Smooth muscle cell (in vitro differentiated cells): ENCODE data around the gene CUX1. TPM values are rescaled to one million over a fixed set of nuclear protein-coding genes. Genes with fewer than 3 reads are reported as not detected.
"Not testable (repeated sequence)": the region's sequence is repeated elsewhere in the genome, so short reads cannot be mapped to it uniquely, and the experiment has no call there.

Experiments used
- DNase-seq: peaks from one replicate; lab custom pipeline; 2025; ENCODE audit not compliant: unreplicated experiment; lab: John Stamatoyannopoulos, UW
- H2AFZ ChIP-seq: fragments of 200-600 bp; sonication (generic); 2 replicates; pipeline ENCODE4 v1.6.0; 2016; ENCODE audit warnings: antibody characterized with exemption, low read depth, mild to moderate bottlenecking
- H3F3A ChIP-seq: fragments of 200-600 bp; sonication (generic); 2 replicates; pipeline ENCODE4 v1.6.0; 2017; ENCODE audit warnings: antibody characterized with exemption, low read depth
- H3K27ac ChIP-seq: fragments of 200-600 bp; sonication (generic); 2 replicates; pipeline ENCODE4 v1.5.1; 2016; ENCODE audit warnings: low read depth, mild to moderate bottlenecking
- H3K27me3 ChIP-seq: fragments of 200-600 bp; sonication (generic); 2 replicates; pipeline ENCODE4 v1.6.1; 2016; ENCODE audit warnings: low read depth, mild to moderate bottlenecking
- H3K36me3 ChIP-seq: fragments of 200-600 bp; sonication (generic); 2 replicates; pipeline ENCODE4 v1.5.1; 2016; ENCODE audit warnings: low read depth
- H3K4me1 ChIP-seq: fragments of 200-600 bp; sonication (generic); 2 replicates; pipeline ENCODE4 v1.5.1; 2016; ENCODE audit warnings: low read depth
- H3K4me2 ChIP-seq: fragments of 200-600 bp; sonication (generic); 2 replicates; pipeline ENCODE4 v1.6.0; 2016; ENCODE audit warnings: mild to moderate bottlenecking
- H3K4me3 ChIP-seq: fragments of 200-600 bp; sonication (generic); 2 replicates; pipeline ENCODE4 v1.5.1; 2016; ENCODE audit warnings: mild to moderate bottlenecking
- H3K79me2 ChIP-seq: fragments of 200-600 bp; sonication (generic); 2 replicates; pipeline ENCODE4 v1.6.0; 2016; ENCODE audit warnings: low read depth, mild to moderate bottlenecking
- H3K9ac ChIP-seq: fragments of 200-600 bp; sonication (generic); 2 replicates; pipeline ENCODE4 v1.6.0; 2016; ENCODE audit warnings: low read depth
- H3K9me3 ChIP-seq: fragments of 200-600 bp; sonication (generic); replicated peaks from 2 replicates; pipeline ENCODE4 v1.5.1; 2016; ENCODE audit warnings: low read depth
- H4K20me1 ChIP-seq: fragments of 200-600 bp; sonication (generic); 2 replicates; pipeline ENCODE4 v1.6.0; 2016; ENCODE audit warnings: low read depth
- WGBS: methylation state at CpG from one replicate; pipeline ENCODE4 v1.1.7; 2016; ENCODE audit warnings: low lambda C conversion rate; 5-methylcytosine and 5-hydroxymethylcytosine counted together
- polyA plus RNA-seq: library from polyadenylated mRNA; unstranded; fragments of >200 nt; fragmentation: Nextera tagmentation; extraction: Ambion mirVana; gene quantifications from 2 replicates; pipeline ENCODE4 v1.2.1, GENCODE V29; 2016
- total RNA-seq: library from RNA; depleted of rRNA; stranded (reverse); fragments of >200 nt; gene quantifications from 2 replicates; pipeline ENCODE4 v1.2.3, GENCODE V29; 2014
- TF ChIP-seq, protein P1 (sequence below): fragments of 200-600 bp; sonication (generic); IDR thresholded peaks from 2 replicates; pipeline ENCODE4 v1.5.1; 2017; ENCODE audit warnings: borderline replicate concordance, mild to moderate bottlenecking, antibody characterized with exemption; ENCODE audit not compliant: insufficient read depth, poor library complexity, severe bottlenecking

CUX1 gene
- total and polyA plus RNA-seq, 2 experiments from 2014 or later = 56.3 to 78.4 TPM

DNA sequence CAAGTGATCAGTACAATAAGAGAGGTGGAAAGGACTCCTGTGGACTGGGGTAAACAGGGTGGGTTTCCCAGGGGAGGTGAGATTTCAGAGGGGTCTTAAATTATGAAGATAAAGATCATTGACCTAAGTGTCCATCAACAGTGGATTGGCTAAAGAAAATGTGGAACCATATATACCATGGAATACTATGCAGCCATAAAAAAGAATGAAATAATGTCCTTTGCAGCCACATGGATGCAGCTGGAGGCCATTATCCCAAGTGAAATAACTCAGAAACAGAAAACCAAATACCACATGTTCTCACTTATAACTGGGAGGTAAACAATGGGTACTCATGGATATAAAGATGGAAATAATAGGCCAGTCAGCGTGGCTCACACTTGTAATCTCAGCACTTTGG lies 28.9 kb upstream of the CUX1 start:
- Histone ChIP-seq H3K9me3 (no peaks in the 10 kb centered on the region), H3K9ac (no peak overlapping the region), H3K36me3 (no peaks in the 10 kb centered on the region), H3K27me3 (no peaks in the 10 kb centered on the region), H3F3A (peaks cover 4% of the 10 kb centered on the region), H4K20me1 (no peaks in the 10 kb centered on the region), H3K4me3 (no peak overlapping the region), H3K27ac (no peak overlapping the region), H2AFZ (no peak overlapping the region), H3K4me2 (no peak overlapping the region), H3K79me2 (no peaks in the 10 kb centered on the region), H3K4me1 (peaks cover 4% of the 10 kb centered on the region)
- no peak for DNase-seq
- 93% methylated on average over 1 of the region's 1 CpG for WGBS
- TF ChIP-seq, protein P1, sequence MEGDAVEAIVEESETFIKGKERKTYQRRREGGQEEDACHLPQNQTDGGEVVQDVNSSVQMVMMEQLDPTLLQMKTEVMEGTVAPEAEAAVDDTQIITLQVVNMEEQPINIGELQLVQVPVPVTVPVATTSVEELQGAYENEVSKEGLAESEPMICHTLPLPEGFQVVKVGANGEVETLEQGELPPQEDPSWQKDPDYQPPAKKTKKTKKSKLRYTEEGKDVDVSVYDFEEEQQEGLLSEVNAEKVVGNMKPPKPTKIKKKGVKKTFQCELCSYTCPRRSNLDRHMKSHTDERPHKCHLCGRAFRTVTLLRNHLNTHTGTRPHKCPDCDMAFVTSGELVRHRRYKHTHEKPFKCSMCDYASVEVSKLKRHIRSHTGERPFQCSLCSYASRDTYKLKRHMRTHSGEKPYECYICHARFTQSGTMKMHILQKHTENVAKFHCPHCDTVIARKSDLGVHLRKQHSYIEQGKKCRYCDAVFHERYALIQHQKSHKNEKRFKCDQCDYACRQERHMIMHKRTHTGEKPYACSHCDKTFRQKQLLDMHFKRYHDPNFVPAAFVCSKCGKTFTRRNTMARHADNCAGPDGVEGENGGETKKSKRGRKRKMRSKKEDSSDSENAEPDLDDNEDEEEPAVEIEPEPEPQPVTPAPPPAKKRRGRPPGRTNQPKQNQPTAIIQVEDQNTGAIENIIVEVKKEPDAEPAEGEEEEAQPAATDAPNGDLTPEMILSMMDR = no peak

DNA sequence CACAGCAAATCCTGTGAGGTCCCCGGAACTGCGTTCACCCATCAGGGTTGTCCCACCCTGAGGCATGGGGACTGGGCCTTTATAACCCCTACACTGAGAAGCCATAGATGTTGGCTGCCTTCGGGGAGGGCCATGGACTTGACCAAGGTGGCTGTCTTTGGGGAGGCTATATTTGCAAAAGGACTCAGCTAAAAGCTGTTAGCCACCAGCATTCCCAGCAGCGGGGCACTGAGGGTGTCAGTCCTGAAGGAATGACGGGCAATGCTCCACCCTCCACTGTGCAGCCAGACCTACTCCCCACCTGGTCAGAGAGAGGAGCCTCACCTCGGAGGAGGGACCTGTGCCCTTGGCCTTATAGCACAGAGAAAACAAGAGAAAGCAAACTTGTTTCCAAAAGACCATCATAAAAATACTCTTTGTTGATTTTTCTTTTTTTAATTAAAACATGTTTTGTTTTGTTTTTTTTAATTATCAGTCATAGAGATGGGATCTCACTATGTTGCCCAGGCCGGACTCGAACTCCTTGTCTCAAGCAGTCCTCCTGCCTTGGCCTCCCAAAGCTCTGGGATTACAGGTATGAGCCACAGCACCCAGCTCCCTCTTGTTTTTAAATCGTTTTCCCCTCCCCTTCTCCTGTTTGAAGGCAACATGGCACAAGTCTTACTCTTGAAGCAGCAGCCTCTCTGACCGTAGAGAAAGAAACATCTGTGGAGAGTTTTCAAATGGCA lies 26.7 kb upstream of the CUX1 start:
- no peaks in the 10 kb centered on the region for H3K79me2 ChIP-seq
- no peaks in the 10 kb centered on the region for H3K27me3 ChIP-seq
- H2AFZ ChIP-seq = no peak overlapping the region
- no peaks in the 10 kb centered on the region for H3F3A ChIP-seq
- no peak overlapping the region for H3K9ac ChIP-seq
- H3K4me3 ChIP-seq = no peak overlapping the region
- TF ChIP-seq, protein P1 = no peak
- no peaks in the 10 kb centered on the region for H3K9me3 ChIP-seq
- no peak overlapping the region for H3K27ac ChIP-seq
- no peaks in the 10 kb centered on the region for H4K20me1 ChIP-seq
- no peak for DNase-seq
- H3K4me1 ChIP-seq = no peaks in the 10 kb centered on the region
- 95% methylated on average over 10 of the region's 10 CpGs for WGBS
- no peaks in the 10 kb centered on the region for H3K36me3 ChIP-seq
- no peak overlapping the region for H3K4me2 ChIP-seq

DNA sequence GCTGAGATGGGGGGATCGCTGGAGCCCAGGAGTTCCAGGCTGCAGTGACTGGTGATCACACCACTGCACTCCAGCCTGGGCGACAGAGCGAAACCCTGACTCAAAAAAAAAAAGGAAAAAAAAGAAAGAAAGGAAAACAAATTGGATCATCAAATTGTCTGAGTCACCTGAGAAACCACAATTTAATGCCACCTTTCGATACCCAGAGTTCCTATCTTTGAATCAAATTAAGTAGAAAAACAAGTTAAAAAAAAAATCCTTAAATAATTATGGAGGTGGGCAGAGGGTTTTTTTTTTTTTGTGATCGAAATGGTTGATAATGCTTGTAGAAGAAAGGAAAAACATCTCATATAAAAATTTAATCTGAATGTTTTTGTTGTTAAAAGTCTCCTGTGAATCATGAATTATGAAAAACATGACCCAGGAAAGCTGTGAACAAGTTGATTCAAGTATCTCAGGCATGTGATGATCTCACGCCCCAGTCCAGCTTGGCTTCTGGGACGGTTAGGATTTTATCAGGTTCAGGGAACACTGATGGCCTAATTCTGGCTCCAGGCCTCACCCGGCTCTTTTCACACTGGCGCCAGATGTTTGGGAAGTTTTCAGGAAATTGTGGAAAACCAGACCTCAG lies 25.3 kb upstream of the CUX1 start:
- Histone ChIP-seq H3K27me3 (no peaks in the 10 kb centered on the region), H3K27ac (peak overlapping the region; percentile 56), H3K36me3 (no peaks in the 10 kb centered on the region), H3K9me3 (no peaks in the 10 kb centered on the region), H3F3A (no peaks in the 10 kb centered on the region), H3K4me1 (no peaks in the 10 kb centered on the region), H4K20me1 (no peaks in the 10 kb centered on the region), H2AFZ (no peak overlapping the region), H3K79me2 (no peaks in the 10 kb centered on the region), H3K4me2 (peak overlapping the region; percentile 12), H3K4me3 (no peak overlapping the region), H3K9ac (peak overlapping the region; percentile 9)
- TF ChIP-seq, protein P1 = no peak
- DNase-seq = no peak
- 44% methylated on average over 9 of the region's 9 CpGs for WGBS

DNA sequence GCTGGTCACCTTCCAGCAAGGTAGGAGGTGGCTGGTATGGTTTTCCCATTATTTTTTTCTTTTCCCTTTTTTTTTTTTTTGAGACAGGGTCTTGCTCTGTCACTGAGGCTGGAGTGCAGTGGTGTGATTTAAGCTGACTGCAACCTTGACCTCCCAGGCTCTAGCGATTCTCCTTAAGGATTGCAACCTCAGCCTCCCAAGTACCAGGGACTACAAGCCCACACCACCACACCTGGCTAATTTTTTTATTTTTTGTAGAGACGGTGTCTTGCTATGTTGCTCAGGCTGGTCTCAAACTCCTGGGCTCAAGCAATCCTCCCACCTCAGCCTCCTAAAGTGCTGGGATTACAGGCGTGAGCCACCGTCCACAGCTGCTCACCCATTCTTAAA lies 24.7 kb upstream of the CUX1 start:
- not testable (repeated sequence) for H3K36me3 ChIP-seq, H4K20me1 ChIP-seq, DNase-seq, H3K9me3 ChIP-seq, H2AFZ ChIP-seq, H3K4me3 ChIP-seq, H3F3A ChIP-seq, H3K4me1 ChIP-seq, H3K27me3 ChIP-seq, H3K79me2 ChIP-seq, H3K4me2 ChIP-seq
- WGBS = 90% methylated on average over 4 of the region's 4 CpGs
- Histone ChIP-seq H3K27ac (peak overlapping the region; percentile 56), H3K9ac (peak overlapping the region; percentile 9)
